ENCODE results near the gene MUC12.
A peak's percentile ranks its signal among the peaks of the same experiment; 100 is the strongest.
"Not testable (repeated sequence)": the region's sequence is repeated elsewhere in the genome, so short reads cannot be mapped to it uniquely, and the experiment has no call there.

MUC12 gene

DNA sequence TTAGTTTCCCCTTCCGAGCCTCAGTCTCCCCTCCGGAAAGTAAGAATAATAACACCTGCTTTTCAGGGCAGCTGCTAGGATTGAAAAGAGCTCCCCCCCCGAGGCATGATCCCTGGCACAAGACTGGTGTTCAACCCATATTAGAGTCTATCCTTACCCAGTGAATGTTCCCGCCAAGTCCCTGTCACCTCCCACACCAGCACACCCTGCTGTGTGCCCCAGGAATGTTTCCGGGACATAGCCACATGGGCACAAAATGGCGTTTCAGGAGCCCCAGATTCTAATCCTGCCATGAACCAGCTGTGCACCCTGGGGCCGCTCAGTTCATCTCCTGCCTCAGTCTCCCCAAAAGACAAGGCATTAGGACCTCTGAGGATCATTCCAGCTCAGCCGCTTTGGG is 51.1 kb downstream of the MUC12 start:
- no peak for DNase-seq (ENCODE audit: low read depth)
- TF ChIP-seq CTCF (IDR thresholded peaks at IDR 0.05; ENCODE audit: insufficient read depth, low read depth, low read length, missing control alignments): no peak
- no peak overlapping the region for H3K4me3 ChIP-seq (ENCODE audit: low read depth, low read length)

DNA sequence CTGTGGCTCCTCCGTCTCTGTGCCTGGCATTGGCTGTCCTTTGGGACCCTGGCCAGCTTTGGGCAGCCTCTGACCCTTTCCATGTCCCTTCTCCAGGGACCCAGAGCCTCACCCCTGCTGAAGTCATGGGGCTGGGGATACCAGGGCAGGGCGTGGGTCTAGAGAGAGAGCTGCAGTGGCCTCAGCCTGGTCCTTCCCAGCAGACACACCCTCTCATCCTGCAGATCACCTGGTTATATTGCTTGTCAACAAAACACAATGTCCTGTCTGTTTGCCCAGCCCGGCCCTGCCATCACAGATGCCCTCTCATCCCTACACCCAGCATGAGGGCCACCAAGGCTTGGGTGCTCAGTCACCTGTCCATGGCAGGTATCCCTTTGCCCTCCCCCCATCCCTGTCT is 52.3 kb downstream of the MUC12 start:
- no peak overlapping the region for H3K4me3 ChIP-seq (ENCODE audit: low read depth, low read length)
- TF ChIP-seq CTCF (IDR thresholded peaks at IDR 0.05; ENCODE audit: insufficient read depth, low read depth, low read length, missing control alignments): no peak
- DNase-seq (ENCODE audit: low read depth): no peak

GRCh38 chr7:101023839-101024238 is 54.5 kb downstream of the MUC12 start:
- H3K4me3 ChIP-seq (ENCODE audit: low read depth, low read length): no peak overlapping the region
- DNase-seq (ENCODE audit: low read depth): no peak
- TF ChIP-seq CTCF (IDR thresholded peaks at IDR 0.05; ENCODE audit: insufficient read depth, low read depth, low read length, missing control alignments): no peak

DNA sequence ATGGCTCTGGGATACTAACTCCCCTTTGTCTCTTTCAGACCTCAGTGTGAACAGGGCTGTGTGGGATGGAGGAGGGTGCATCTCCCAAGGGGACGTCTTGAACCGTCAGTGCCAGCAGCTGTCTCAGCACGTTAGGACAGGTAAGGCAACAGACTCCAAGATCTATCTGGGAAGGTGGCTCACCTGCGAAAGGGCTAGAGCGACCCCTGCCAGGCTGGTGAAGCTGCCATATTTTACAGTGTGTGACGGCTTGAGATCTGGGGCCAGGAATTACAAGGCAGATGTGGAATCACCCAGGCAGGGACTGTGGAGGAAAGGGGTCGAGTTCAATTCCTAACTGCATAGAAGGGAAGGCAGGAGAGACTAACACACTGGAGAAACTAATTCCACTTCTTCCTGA is 61.7 kb downstream of the MUC12 start:
- H3K4me3 ChIP-seq (ENCODE audit: low read depth, low read length): no peak overlapping the region
- no peak for DNase-seq (ENCODE audit: low read depth)
- TF ChIP-seq CTCF (IDR thresholded peaks at IDR 0.05; ENCODE audit: insufficient read depth, low read depth, low read length, missing control alignments): no peak

- no peak overlapping the region for H3K4me3 ChIP-seq (ENCODE audit: low read depth, low read length)
- TF ChIP-seq CTCF (IDR thresholded peaks at IDR 0.05; ENCODE audit: insufficient read depth, low read depth, low read length, missing control alignments): no peak
- no peak for DNase-seq (ENCODE audit: low read depth)
Observed at GRCh38 chr7:101035941-101036340, 66.6 kb downstream of the MUC12 start.

DNA sequence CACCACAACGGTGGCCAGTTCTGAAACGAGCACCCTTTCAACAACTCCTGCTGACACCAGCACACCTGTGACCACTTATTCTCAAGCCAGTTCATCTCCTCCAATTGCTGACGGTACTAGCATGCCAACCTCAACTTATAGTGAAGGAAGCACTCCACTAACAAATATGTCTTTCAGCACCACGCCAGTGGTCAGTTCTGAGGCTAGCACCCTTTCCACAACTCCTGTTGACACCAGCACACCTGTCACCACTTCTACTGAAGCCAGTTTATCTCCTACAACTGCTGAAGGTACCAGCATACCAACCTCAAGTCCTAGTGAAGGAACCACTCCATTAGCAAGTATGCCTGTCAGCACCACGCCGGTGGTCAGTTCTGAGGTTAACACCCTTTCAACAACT is 71.9 kb downstream of the MUC12 start:
- H3K4me3 ChIP-seq (ENCODE audit: low read depth, low read length); DNase-seq (ENCODE audit: low read depth): not testable (repeated sequence)

DNA sequence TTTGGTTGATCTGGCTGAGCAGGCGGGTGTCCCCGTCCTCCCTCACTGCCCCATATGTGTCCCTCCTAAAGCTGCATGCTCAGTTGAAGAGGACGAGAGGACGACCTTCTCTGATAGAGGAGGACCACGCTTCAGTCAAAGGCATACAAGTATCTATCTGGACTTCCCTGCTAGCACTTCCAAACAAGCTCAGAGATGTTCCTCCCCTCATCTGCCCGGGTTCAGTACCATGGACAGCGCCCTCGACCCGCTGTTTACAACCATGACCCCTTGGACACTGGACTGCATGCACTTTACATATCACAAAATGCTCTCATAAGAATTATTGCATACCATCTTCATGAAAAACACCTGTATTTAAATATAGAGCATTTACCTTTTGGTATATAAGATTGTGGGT is 89.0 kb downstream of the MUC12 start:
- TF ChIP-seq CTCF (IDR thresholded peaks at IDR 0.05; ENCODE audit: insufficient read depth, low read depth, low read length, missing control alignments): no peak
- no peak overlapping the region for H3K4me3 ChIP-seq (ENCODE audit: low read depth, low read length)
- DNase-seq (ENCODE audit: low read depth): peak; percentile 57

- TF ChIP-seq CTCF (IDR thresholded peaks at IDR 0.05; ENCODE audit: insufficient read depth, low read depth, low read length, missing control alignments): no peak
- H3K4me3 ChIP-seq (ENCODE audit: low read depth, low read length): no peak overlapping the region
- DNase-seq (ENCODE audit: low read depth): no peak
Observed at GRCh38 chr7:101059620-101059942, 90.2 kb downstream of the MUC12 start.

Data from GM12865 (cell line).